Islet of Langerhans (tissue), 1 donor: ENCODE measurements around the gene DGCR8.

Experiments
- FAIRE-seq: peaks from one replicate; lab custom pipeline; 2011; peaks lifted over from hg19 to GRCh38; lab: Jason Lieb, UNC

Gene DGCR8

DNA sequence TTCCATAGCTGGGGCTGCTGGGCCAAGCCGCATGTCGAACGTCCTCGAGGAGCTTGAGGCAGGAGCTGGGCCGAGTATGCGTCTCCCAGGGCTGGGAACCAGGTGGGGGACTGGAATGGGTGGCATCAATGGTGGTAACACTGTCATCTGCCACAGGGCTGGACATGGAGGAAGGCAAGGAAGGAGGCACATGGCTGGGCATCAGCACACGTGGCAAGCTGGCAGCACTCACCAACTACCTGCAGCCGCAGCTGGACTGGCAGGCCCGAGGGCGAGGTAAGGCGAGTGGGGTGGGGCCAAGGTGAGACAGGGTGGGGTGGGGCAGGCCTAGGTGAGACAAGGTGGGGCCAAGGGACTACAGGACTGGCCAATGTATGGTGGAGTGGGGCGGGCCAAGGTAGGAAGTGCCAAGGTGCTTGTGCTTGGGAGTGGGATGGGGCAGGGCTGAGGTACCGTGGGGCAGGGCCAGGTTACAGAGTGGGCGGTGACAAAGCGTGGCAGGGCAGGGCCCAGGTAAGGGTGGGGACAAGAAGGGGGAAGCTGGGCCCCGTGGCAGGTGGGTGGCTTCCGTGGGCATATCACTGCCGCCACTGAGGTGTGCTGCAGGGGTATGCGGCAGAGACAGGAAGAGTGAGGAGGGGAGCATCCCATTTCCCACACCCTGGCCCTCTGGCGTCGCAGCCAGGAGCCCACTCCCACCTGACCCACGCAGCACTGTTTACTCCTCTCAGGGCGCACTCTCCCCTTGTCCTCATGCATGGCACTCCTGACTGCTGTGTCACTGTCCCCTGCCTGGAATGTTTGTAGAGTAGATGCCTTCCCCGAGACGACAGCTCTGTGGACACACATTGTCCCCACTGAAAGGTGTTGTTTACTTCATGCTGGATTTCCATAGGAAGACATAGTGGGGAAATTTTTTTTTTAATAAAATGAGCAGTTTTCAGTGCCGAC lies 27.5 kb upstream of the DGCR8 start:
- FAIRE-seq, result no peak

DNA sequence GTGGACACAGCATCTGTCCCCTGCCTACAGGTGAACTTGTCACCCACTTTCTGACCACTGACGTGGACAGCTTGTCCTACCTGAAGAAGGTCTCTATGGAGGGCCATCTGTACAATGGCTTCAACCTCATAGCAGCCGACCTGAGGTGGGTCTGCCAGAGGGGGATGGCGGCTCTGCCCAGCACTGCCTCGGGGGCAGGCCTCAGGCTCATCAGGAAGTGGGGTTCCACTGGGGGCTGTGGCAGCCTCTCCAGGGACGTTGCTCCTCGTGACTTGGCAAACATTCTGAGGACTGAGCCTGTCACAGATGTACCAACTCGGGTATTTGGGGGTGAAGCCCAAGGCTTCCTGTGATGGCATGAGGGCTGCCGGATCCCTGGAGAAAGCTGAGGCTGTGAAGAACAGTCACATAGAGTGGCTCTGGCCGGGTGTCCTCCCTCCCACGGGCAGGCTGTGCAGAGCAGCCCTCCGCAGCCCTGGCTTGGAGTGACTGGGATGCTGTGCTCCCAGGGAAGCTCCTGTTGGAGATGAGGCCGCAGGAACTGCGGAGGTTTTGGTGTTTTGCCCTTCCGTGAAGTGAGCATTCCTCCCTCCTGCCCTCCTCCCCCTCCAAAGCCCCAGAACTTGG lies 26.5 kb upstream of the DGCR8 start:
- FAIRE-seq, result no peak

DNA sequence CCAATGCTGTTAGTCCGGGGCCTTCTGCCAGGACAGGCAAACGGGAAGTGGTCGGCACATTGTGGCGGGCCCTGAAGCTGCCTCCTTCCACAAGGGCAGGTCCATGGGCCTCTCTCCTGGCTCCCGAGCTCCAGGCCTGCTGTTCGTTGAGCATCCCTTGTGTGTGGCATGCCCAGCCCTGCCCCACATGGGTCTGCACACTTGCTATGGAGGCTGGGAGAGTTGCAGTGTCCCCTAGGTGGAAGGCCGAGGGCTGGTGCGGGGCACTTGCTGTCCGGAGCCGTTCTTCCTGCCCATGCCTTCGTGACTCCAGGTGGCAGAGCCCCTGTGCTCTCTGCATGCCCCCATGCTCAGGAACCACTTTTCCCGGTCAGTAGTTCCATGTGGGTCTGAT lies 26.0 kb upstream of the DGCR8 start:
- no peak for FAIRE-seq

DNA sequence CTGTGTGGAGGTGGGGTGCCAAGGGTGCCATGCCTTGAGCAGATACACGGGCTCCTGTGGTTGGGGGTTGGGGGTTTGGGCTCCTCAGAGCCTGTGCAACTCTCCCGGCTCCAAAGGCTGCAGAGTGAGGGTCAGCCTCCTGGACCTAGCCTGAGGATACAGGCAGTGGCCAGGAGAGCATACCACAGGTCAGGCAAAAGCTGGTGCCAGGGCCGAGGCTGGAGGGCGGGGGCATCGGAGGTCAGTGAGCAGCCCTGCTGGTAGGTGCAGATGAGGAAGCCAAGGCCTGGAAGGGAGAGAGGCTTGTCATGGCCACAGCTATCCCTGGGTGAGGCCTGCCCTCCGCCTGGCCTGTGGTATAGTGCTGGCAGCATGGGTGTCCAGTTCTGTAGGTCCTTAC lies 25.6 kb upstream of the DGCR8 start:
- FAIRE-seq, result no peak

DNA sequence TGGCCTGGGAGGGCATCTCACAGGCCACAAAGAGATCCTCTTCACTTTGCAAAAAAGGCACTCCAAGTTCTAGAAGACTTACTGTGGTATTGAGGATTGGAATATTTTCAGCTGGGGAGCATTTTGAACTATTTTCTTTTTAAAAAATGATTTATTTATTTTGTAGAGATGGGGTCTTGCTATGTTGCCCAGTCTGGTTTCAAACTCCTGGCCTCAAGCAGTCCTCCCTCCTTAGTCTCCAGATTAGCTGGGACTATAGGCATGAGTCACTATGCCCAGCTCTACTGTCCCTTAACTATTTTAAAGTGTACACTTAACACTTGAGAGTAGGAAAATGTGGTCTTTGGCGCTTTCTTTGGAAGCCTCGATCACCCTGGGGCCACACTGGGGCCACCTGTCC lies 24.9 kb upstream of the DGCR8 start:
- FAIRE-seq, result no peak

DNA sequence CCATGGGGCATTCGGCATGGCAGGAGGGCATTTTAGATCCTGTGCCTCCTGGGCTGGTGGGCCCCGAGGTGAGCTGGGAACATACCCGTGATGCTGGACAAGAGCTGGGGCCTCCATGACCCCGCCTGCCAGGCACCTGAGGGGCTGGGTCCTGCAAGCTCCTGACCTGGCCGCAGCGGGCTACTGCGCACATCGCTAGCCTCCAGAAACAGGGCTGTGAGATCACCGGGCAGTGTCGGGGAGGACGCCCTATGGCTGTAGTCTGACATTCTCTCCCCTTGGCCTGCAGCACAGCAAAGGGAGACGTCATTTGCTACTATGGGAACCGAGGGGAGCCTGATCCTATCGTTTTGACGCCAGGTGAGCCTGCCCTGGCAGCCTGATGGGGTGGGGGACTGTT lies 24.4 kb upstream of the DGCR8 start:
- no peak for FAIRE-seq

DNA sequence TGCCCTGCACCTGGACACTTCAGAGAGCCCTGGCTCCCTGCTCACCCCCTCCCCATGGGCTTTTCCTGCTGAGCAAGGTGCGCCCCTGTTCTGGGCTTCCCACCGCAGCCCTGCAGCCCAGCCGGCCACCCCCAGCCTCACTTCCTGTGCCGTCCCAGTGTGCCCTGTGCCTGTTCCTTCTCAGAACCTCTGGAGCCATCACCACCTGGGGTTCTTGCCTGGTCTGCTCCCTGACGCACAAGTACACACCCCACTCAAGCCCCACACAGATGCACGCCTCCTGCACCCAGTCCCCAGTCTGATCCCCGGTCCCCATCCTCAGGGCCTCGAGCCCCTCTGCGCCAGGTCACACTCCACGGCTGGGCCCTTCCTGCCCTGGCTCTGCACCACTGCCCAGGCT lies 23.9 kb upstream of the DGCR8 start:
- FAIRE-seq, result no peak

DNA sequence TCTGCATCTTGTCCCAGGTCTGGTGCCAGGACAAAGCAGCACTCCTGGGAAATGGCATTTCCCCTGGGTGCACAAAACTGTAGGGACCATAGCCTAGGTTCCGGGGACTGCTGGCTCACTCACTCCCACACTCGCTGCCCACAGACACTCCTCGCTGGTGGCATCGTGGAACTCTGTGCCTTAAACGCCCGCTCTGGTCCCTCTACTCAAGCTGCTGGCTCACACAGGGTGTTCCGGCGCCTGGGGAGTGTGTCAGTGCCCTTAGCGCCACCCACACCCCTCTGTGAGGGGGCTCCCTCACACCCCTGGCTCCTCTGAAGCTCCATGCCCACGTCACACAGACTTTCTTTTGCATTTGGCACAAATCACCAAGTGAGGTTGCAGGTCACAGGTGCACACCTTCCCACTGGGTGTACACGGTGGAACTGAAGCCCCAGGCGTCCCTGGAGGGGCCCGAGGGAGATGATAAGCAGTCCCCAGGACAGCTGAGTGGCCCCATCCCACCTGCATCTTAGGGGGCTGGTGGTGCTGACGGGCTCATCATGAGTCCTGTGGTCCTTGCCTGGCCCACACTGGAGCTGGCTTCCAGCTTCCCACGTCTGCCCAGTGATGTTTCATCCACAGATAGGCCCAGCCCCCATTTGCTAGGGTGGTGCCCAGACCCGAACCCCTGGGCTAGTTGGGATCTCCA lies 23.2 kb upstream of the DGCR8 start:
- FAIRE-seq, result no peak

DNA sequence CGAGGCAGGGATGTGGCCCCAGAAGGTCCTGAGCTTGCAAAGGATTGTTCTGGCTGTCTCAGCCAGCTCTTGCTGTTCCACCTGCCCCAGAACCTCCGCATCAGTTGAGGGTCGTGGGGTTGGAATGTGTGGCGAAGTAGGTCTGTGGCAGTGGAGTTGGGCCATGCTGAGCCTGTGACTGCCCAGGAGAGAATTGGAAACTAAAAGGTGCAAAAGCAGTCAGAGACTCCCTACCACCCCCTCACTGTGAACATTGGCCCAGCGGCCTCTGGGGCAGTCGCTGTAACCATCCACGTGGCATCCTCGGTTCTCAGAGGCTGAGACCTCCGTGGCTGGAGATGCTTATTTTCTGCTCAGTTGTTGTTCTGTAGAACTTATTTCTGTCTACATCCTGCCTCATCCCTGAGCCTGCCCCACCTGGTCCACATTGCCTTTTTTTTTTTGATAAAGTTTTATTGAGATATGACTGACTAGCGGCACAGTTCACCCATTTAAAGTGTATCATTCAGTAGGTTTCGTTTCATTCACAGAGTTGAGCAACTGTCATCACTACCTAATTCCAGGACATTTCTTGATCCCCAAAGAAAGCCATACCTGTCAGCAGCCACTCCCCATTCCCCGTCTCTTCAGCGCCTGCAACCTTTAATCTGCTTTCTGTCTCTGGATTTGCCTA lies 22.3 kb upstream of the DGCR8 start:
- no peak for FAIRE-seq

DNA sequence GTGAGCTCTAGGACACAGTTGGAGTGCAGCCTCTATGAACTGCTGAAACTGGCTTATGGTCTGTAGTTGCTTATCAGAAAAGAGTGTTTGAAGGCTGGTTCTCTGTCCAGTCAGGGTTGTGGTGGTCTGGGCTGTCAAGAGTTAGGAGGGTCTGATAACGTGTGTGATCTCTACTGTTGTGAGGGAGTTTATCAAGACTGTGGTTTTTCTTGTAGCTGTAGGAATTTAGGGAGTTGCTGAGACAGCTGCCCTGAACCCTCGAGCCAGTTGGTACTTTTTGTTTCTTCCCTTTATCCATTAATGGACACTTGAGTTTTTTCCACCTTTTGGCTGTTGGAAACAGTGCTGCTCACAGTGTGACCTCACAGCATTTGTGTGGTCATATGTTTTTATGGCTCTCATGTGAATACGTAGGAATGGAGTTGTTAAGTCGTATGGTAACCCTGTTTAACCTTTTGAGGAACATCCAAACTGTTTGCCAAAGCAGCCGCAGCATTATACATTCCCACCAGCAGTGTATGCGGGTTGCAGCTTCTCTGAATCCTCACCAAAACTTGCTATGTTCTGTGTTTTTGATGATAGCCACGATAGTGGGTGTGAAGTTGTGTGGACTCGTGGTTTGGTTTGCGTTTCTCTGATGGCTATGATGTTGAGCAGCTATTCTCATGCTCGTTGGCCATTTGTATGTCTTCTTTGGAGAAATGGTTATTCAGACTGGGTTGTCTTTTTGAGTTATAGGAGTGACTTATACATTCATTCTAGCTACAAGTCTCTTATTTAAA lies 20.9 kb upstream of the DGCR8 start:
- no peak for FAIRE-seq

DNA sequence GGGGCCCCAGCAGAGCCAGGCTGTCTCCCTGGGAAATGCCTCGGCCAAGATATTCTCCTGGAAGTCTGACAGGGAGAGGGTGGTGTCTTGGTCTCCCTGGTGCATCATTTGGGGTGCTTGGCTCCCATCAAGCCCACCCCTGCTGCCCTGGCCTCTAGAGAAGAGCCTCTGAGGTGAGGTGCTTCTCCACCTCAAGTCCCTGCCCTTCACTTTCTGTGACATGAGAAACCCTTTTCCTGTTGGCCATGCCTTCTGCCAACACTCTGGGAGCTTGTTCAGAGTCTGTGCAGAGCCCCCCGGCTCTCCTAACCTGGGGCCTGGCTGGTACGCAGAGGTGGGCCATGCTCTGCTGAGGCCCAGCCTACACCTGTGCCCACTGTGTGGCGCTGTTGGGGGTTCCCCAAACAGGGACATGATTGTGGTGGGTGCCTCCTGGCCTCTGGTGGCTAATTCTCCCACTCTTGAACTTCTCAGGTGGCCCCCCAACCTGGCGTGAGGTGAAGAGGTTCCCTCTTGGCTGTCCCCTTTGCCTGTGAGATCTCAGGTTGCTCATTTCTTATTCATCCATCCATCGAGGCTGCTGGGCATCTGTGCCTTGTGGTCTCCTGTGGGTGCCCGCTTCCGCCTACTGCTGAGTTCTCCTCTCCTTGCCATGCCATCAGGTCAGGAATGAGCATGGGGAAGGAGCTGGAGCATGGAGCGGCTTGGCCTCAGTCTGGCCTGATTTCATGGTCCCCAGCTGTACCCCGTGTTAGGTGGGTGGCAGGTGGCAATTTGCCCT lies 19.2 kb upstream of the DGCR8 start:
- FAIRE-seq, result no peak

DNA sequence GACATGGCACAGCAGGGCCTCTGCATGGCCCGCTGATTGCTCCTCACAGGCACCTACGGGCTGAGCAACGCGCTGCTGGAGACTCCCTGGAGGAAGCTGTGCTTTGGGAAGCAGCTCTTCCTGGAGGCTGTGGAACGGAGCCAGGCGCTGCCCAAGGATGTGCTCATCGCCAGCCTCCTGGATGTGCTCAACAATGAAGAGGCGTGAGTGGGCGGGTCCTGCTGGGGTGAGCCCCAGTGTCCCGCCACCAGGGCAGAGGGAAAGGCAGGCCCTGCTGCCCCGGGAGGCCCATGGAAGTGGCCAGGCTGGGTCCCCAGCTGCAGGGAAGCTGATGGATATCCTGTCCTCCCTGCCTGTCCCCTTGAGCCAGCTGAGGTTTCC lies 18.6 kb upstream of the DGCR8 start:
- FAIRE-seq, result no peak

DNA sequence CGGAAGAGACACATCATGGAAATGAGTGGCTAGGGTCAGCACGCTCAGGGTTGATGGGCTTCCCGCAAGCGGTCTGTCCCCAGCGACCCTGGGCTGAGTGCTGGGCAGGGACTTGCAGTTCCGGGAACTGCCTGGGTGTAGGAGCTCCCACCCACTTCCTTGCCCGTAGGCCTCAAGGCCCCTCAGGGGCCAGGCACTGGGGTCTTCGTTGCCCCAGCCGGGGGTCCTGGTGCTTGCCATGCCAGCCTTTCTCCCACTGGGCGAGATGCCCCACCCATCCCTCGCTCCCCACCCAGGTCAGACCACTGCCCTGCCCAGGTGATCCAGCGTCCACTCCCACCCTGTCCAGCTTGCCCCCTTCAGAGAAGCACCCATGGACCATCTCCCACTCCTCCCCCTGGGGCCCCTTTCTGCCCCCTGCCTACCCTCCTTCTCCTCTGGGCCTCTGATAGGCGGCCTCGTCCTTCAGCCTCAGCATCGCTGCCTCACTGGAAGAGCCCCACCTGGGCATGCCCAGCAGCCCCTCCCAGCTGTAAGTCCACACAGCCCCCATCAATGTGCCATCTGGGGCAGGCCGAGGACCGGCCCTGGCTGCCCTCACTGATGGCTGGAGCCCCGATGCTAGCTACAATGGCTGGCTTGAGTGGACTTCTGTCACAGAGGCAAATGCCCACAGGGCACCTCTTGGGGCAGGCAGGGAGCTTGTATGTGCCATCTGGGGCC lies 17.8 kb upstream of the DGCR8 start:
- FAIRE-seq, result no peak

DNA sequence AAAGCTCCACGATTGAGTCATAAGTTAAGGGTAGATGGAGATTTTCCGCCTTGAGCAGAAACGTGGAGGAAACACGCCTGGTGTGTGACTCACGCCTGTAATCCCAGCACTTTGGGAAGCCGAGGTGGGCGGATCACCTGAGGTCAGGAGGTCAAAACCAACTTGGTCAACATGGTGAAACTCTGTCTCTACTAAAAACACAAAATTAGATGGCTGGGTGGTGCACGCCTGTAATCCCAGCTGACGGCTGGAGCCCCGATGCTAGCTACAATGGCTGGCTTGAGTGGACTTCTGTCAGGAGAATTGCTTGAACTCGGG lies 17.3 kb upstream of the DGCR8 start:
- FAIRE-seq, result no peak

DNA sequence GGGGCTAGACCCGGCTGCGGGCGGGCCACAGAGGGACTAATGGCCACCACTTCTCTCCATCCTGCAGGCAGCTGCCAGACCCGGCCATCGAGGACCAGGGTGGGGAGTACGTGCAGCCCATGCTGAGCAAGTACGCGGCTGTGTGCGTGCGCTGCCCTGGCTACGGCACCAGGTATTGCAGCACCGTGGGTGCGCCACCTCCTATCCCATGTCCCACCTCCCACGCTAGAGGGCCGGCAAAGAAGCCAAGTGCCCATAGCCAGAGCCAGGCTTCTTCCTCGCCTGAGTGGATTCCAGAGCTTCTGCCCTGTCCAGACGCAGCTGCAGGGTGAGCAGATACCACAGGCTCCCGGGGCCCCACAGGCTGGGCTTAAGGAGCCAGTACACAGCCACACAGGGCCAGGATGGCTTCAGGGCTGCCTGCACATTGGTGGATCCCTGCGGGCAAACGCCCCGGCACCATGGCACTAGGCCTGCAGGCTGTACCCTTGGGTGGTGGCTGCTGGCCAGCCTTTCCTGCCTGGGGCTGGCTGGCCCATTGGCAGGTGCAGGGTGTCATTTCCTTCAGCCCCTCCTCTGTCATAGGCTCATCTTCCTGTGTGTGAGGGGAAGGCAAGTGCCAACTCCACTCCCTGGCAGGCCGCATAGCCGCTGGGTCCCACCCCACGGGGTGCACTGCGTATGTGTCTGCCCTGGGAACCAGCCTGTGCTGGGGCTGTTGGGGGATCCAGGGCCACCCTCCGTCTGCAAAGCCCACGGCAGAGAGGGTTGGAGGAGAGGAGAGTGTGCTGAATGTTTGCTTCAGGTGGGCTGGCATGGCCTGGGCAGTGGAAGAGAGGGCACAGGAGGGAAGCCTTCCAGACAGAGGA lies 16.5 kb upstream of the DGCR8 start:
- no peak for FAIRE-seq

DNA sequence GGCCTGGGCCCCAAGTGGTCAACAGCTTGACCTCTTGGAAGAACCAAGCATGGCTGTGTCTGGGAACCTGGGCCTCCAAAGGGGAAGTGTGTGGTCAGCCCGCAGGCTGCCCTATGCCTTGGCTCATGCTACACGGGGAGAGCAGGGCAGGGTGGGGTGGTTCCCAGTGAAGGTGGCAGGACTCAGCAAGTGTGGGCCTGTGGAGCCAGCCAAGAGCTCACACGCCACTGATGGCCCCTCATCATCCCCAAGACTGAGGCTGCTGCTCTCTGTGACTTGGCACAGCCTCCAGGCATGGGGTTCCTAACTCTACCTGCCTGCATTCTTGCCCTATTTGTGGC lies 15.9 kb upstream of the DGCR8 start:
- no peak for FAIRE-seq

DNA sequence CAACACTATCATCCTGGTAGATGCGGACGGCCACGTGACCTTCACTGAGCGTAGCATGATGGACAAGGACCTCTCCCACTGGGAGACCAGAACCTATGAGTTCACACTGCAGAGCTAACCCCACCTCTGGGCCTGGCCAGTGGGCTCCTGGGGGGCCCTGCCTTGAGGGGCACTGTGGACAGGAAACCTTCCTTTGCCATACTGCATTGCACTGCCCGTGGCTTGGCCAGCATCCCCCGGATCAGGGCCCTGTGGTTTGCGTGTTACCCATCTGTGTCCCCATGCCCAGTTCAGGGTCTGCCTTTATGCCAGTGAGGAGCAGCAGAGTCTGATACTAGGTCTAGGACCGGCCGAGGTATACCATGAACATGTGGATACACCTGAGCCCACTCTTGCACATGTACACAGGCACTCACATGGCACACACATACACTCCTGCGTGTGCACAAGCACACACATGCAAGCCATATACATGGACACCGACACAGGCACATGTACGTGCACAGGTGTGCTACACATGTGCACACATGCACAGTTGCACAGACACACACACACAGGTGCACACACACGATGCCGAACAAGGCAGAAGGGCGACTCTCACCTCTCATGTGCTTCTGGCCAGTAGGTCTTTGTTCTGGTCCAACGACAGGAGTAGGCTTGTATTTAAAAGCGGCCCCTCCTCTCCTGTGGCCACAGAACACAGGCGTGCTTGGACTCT lies 15.3 kb upstream of the DGCR8 start:
- FAIRE-seq, result no peak

DNA sequence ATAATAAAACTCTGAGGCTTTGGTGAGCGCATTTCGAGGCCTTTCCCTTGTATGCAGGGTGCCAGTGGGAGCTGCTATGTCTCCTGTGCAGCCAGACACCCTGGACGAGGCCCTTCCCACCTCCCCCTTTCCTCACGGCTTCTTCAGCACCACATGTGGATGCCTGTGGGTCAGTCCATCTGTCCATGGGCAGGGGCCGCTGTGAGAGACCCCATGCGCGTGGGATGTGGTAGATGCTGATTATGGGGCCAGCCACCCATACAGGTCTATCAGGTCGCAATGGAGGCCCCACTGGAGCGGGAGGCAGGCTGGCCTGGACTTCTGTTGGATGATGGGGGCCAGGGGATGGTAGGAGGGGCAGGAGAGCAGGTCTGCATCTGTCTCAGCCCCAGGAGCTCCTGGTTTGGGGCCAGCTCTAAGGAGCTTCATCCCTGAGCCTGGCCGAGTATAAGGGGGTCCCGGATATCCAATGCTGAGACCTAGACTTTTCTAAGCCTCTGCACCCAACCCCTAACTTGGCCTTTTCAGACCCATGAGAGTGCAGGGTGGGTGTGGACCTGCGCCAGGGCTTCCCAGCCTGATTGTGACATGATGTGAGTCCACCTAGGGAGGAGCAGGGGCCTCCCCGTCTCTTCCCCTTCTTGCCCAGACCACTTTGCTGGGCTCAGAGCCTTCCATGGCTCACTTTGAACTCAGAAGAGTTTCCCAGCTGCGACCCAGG lies 14.0 kb upstream of the DGCR8 start:
- FAIRE-seq, result no peak
